Activated B cell treated with CpG ODN at 0.5 μM for 24 hours (primary cell): Measurements from ENCODE around the gene RHBDL3. TPM values are rescaled to one million over a fixed set of nuclear protein-coding genes. Genes with fewer than 3 reads are reported as not detected.

Experiments used
- ATAC-seq: fragments of 200-7000 bp; cut with Tn5 transposase; one replicate; pipeline ENCODE4 v1.10.0; 2021; ENCODE audit warnings: low read depth, mild to moderate bottlenecking, moderate library complexity
- CTCF ChIA-PET: fragments of 350-600 bp; sonication (Branson Sonifier 250); formaldehyde crosslinking; loops from one replicate; lab custom pipeline; 2021; ENCODE audit warnings: antibody characterized with exemption; lab: Charles Lee
- POLR2A ChIA-PET: fragments of 350-600 bp; sonication (Branson Sonifier 250); formaldehyde crosslinking; loops from one replicate; lab custom pipeline; 2021; ENCODE audit warnings: antibody characterized with exemption; lab: Charles Lee
- DNase-seq: peaks from one replicate; pipeline ENCODE4 v3.0.0; 2022
- H3K27ac Mint-ChIP-seq: one replicate; pipeline ENCODE4 v1.8.0; 2020; ENCODE audit warnings: mixed read lengths
- H3K27me3 Mint-ChIP-seq: one replicate; pipeline ENCODE4 v1.8.0; 2021; ENCODE audit warnings: mixed read lengths
- H3K36me3 Mint-ChIP-seq: one replicate; pipeline ENCODE4 v1.8.0; 2021; ENCODE audit warnings: low read depth, mixed read lengths
- H3K4me1 Mint-ChIP-seq: one replicate; pipeline ENCODE4 v1.8.0; 2021; ENCODE audit warnings: mixed read lengths
- H3K4me3 Mint-ChIP-seq: one replicate; pipeline ENCODE4 v1.8.0; 2020; ENCODE audit warnings: mild to moderate bottlenecking, mixed read lengths
- H3K9me3 Mint-ChIP-seq: one replicate; pipeline ENCODE4 v1.8.0; 2020; ENCODE audit warnings: mixed read lengths
- intact Hi-C: fragments of 100-400 bp; cut with micrococcal nuclease; formaldehyde crosslinking; loops from one replicate; pipeline ENCODE4 v1.15.1; 2024
- total RNA-seq: library from RNA; stranded (reverse); gene quantifications from 2 replicates; pipeline ENCODE4 v1.2.3, GENCODE V29; 2022
- TF ChIP-seq, protein P1 (sequence below): fragments of 200-600 bp; IDR thresholded peaks from one replicate; pipeline ENCODE4 v1.8.0; 2022; ENCODE audit warnings: antibody characterized with exemption, mild to moderate bottlenecking

RHBDL3 gene
- total RNA-seq, 1 donor from 2014 or later: 0.20 TPM

- POLR2A ChIA-PET: no interaction called here
- ATAC-seq (no peak), DNase-seq (no peak)
- TF ChIP-seq, protein P1, sequence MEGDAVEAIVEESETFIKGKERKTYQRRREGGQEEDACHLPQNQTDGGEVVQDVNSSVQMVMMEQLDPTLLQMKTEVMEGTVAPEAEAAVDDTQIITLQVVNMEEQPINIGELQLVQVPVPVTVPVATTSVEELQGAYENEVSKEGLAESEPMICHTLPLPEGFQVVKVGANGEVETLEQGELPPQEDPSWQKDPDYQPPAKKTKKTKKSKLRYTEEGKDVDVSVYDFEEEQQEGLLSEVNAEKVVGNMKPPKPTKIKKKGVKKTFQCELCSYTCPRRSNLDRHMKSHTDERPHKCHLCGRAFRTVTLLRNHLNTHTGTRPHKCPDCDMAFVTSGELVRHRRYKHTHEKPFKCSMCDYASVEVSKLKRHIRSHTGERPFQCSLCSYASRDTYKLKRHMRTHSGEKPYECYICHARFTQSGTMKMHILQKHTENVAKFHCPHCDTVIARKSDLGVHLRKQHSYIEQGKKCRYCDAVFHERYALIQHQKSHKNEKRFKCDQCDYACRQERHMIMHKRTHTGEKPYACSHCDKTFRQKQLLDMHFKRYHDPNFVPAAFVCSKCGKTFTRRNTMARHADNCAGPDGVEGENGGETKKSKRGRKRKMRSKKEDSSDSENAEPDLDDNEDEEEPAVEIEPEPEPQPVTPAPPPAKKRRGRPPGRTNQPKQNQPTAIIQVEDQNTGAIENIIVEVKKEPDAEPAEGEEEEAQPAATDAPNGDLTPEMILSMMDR: no peak
- intact Hi-C loops: no loop called here
- Mint-ChIP-seq H3K4me3 (no peak overlapping the region), H3K9me3 (no peaks in the 10 kb centered on the region), H3K27me3 (no peaks in the 10 kb centered on the region), H3K4me1 (peaks cover 30% of the 10 kb centered on the region), H3K27ac (no peak overlapping the region), H3K36me3 (no peaks in the 10 kb centered on the region)
- CTCF ChIA-PET: no interaction called here
Observed at GRCh38 chr17:32323046-32323445, 57.4 kb downstream of the RHBDL3 start.

DNA sequence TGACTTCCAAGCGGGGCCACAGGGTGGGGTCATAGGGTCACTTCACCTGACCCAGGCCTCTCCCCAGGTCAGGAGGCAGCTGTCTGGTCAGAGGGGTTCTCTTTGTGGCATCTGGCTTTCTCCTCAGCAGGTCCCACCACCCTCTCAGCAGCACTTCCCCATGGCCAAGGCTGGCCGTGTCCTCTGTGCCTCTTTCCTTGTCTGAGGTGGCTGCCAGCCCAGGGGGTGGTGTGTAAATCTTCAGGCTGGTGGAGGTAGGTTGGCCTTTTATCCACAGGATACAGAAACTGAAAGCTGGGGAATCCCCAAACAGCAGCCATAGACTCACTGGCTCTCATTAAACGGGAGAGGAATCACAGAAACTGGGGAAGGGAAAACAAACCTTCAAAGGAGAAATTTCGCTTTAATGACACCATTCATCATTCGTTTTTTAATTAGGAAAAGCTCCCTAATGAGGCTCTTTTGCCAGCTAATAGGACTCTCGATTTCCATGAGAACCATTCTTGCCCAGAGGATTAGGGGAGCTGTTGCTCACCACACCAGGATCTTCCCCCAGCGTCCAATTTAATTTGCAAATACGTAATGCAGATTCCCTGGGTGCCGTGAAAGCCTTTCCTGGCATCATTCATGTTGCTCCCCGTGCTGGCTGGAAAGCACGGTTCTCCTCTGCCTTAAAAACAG, 58.3 kb downstream of the RHBDL3 start:
- Mint-ChIP-seq H3K4me1 (peaks cover 25% of the 10 kb centered on the region), H3K9me3 (no peaks in the 10 kb centered on the region), H3K27ac (no peak overlapping the region), H3K27me3 (no peaks in the 10 kb centered on the region), H3K4me3 (no peak overlapping the region), H3K36me3 (no peaks in the 10 kb centered on the region)
- DNase-seq (no peak), ATAC-seq (no peak)
- POLR2A ChIA-PET: interaction anchor here (0.5 kb wide), 1 partner anchor 27 kb away, joined by 5 read pairs; no protein-coding TSS in a partner anchor
- CTCF ChIA-PET: interaction anchor here (1.1 kb wide), 1 partner anchor 123 kb away, joined by 3 read pairs; no protein-coding TSS in a partner anchor
- intact Hi-C loops: no loop called here
- TF ChIP-seq, protein P1: no peak

DNA sequence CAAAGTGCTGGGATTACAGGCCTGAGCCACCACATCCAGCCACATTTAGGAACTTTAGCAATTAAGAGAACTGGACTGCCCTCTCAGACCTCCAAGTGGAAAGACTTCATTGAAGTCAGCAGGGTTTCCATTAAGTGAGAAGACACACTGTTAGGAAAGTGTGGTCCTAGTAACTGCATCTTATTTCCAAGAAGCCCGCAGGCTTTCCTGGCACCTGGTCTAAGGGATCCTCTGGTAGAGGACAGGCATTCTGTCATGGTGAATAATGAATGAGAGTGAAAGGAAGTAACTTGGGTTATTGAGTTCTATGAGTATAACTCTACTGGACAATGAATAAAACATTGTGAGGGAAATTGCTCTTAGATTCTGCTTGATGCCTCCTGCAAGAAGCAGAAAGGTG, 62.3 kb downstream of the RHBDL3 start:
- Mint-ChIP-seq H3K27me3 (no peaks in the 10 kb centered on the region), H3K27ac (peak overlapping the region; percentile 12), H3K4me3 (no peak overlapping the region), H3K4me1 (peaks cover 15% of the 10 kb centered on the region), H3K9me3 (no peaks in the 10 kb centered on the region), H3K36me3 (peaks cover 9% of the 10 kb centered on the region)
- ATAC-seq (no peak), DNase-seq (no peak)
- TF ChIP-seq, protein P1: no peak
- ChIA-PET CTCF (no interaction called here), POLR2A (interaction anchor here (1.4 to 1.5 kb wide), 3 partner anchors 8 to 14 kb away, joined by 3 to 4 read pairs (median 4); partner anchors contain the start of gene C17orf75)
- intact Hi-C loops: no loop called here

DNA sequence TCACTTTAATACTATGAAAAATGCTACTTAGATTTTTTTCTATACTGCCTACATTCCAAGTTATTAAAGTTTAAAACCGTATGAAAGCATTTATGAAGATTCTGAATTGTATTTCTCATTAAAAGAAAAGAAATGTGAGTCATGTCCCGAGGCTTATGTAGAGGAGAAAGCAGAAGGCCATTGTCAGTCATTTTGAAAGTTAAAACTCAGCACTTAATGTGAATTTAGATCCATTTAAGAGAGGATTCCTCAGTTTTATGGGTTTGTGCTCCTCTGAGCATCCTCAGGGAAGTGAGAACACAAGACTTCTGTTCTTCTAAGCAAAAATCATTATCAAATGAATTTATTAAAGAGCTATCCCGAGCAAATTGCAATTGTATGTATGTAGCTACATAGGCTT, 64.5 kb downstream of the RHBDL3 start:
- intact Hi-C loops: no loop called here
- Mint-ChIP-seq H3K9me3 (no peaks in the 10 kb centered on the region), H3K27ac (no peak overlapping the region), H3K36me3 (peaks cover 26% of the 10 kb centered on the region), H3K27me3 (no peaks in the 10 kb centered on the region), H3K4me1 (peaks cover 2% of the 10 kb centered on the region), H3K4me3 (no peak overlapping the region)
- ATAC-seq (no peak), DNase-seq (no peak)
- TF ChIP-seq, protein P1: no peak
- ChIA-PET POLR2A (interaction anchor here (1.8 kb wide), 1 partner anchor 12 kb away, joined by 4 read pairs; the partner anchor contains the start of gene C17orf75), CTCF (interaction anchor here (0.9 kb wide), 1 partner anchor 12 kb away, joined by 3 read pairs; no protein-coding TSS in a partner anchor)

DNA sequence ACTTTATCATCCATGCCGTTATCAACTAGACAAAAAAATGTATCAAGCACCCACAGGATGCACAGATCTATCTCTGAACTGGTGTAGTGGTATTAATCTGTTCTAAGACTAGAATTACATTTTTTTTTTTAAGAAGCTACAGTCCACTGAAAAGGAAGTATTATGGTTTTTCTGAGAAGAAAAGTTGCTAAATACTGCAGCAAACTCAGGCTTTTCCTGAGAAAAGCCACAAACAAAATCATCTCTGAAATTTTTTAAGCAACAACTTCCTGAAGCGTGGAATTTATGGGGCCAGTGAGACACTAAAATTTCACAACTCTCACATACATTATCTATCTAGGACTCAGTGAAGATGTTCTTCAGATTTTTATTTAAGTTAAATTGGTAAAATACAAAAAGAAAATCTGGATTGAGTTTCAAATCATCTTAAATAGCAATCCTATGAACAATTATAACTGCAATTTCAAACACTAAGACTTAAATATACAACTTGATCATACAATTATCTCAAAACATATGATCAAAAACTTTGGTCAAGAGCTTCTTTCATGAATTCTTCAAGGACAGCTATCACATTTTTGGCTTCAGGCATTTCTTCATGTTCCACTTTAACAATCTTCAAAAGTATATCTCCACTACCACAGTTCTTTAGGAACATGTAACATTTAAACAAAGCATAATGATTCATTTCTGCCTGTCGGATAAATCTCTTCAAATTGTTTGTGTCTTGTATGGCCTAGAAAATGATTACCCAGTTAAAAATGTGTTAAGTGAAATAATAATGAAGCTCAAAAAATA, 65.8 kb downstream of the RHBDL3 start:
- Mint-ChIP-seq H3K36me3 (peaks cover 35% of the 10 kb centered on the region), H3K4me3 (no peak overlapping the region), H3K4me1 (peaks cover 2% of the 10 kb centered on the region), H3K27me3 (no peaks in the 10 kb centered on the region), H3K9me3 (no peaks in the 10 kb centered on the region), H3K27ac (no peak overlapping the region)
- no peak for DNase-seq
- ATAC-seq: no peak
- ChIA-PET CTCF (interaction anchor here (0.9 kb wide), 1 partner anchor 13 kb away, joined by 3 read pairs; no protein-coding TSS in a partner anchor), POLR2A (interaction anchor here (0.6 to 1.8 kb wide), 2 partner anchors 11 to 13 kb away, joined by 4 read pairs; partner anchors contain the start of gene C17orf75)
- intact Hi-C loops: no loop called here
- TF ChIP-seq, protein P1: no peak
